Measurements from ENCODE around the gene FOSB.

FOSB gene

DNA sequence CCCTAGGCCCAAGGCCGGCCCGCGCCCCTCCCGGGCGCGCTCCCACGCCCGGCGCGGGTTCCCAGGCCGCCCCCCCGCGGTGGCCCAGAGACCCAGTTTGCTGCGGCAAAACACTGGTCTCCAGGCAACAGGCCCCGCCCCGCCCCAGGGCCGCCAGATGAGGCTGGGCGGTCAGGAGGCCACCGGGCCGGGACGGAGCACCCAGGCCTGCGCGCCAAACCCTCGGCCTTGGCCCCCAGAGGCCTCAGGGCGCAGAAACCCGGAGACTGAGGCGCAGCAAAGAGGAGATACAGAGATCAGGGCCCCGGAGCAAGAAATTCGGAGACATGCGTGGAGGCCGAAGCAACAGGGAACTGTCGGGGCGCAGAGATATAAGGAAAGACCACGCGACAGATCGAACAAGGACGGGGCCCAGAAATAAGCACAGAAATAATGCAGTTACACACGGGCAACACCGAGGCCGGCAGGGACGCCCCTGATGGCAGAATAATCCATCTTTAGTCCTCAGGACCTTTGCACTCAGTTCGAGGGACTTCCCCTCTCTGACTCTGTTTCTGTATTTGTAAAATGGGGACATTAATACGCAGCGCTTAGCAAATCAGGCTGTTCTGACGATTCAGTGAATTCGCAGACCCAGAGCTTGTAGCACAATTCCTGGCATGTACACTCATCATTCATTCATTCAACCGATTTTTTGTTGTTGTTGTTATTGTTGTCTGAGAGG lies 23.3 kb upstream of the FOSB start:
- H2AFZ ChIP-seq (ENCODE audit: low read depth), result peak overlapping the region; percentile 74; the same call in 1 of the 2 replicates

DNA sequence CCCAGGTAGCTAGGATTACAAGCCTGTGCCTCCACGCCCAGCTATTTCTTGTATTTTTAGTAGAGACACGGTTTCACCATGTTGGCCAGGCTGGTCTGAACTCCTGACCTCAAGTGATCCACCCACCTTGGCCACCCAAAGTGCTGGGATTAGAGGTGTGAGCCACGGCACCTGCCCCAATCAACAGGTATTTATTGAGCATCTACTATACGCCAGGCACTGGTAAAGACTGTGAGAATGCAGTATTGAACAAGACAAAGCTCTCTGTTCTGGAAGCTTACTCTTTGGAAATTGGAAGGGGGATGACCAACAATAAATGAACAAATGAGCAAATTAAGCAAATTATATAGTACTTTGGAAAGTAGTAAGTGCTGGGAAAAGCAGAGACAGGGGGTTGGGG lies 22.7 kb upstream of the FOSB start:
- H3K79me2 ChIP-seq (ENCODE audit: insufficient read depth, low read depth), result no peaks in the 10 kb centered on the region
- H4K20me1 ChIP-seq (ENCODE audit: insufficient read depth), result no peaks in the 10 kb centered on the region
- peaks cover 51% of the 10 kb centered on the region for H3K4me1 ChIP-seq (ENCODE audit: low read depth, poor library complexity, severe bottlenecking)
- no peak overlapping the region for H2AFZ ChIP-seq (ENCODE audit: low read depth)
- no peak overlapping the region for H3K4me2 ChIP-seq
- TF ChIP-seq, protein P1, sequence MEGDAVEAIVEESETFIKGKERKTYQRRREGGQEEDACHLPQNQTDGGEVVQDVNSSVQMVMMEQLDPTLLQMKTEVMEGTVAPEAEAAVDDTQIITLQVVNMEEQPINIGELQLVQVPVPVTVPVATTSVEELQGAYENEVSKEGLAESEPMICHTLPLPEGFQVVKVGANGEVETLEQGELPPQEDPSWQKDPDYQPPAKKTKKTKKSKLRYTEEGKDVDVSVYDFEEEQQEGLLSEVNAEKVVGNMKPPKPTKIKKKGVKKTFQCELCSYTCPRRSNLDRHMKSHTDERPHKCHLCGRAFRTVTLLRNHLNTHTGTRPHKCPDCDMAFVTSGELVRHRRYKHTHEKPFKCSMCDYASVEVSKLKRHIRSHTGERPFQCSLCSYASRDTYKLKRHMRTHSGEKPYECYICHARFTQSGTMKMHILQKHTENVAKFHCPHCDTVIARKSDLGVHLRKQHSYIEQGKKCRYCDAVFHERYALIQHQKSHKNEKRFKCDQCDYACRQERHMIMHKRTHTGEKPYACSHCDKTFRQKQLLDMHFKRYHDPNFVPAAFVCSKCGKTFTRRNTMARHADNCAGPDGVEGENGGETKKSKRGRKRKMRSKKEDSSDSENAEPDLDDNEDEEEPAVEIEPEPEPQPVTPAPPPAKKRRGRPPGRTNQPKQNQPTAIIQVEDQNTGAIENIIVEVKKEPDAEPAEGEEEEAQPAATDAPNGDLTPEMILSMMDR (conservative IDR thresholded peaks at IDR 0.05; ENCODE audit: low read depth, low read length), result no peak
- no peak overlapping the region for H3K4me3 ChIP-seq (IDR thresholded peaks at IDR 0.05; ENCODE audit: insufficient read depth, low read depth, low read length)
- H3K27ac ChIP-seq, result no peak overlapping the region; the same call in 1 of the 2 replicates
- no peaks in the 10 kb centered on the region for H3K27me3 ChIP-seq (ENCODE audit: insufficient read depth, low read depth)
- H3K9ac ChIP-seq, result no peak overlapping the region; the same call in 1 of the 2 replicates
- no peaks in the 10 kb centered on the region for H3K36me3 ChIP-seq (ENCODE audit: insufficient read depth)

More for the DNA sequence above, 23.3 kb upstream of the FOSB start:
- TF ChIP-seq, protein P1 (conservative IDR thresholded peaks at IDR 0.05; ENCODE audit: low read depth, low read length), result no peak
- Histone ChIP-seq H3K79me2 (ENCODE audit: insufficient read depth, low read depth) (no peaks in the 10 kb centered on the region), H3K4me1 (ENCODE audit: low read depth, poor library complexity, severe bottlenecking) (peaks cover 48% of the 10 kb centered on the region), H3K27me3 (ENCODE audit: insufficient read depth, low read depth) (no peaks in the 10 kb centered on the region), H4K20me1 (ENCODE audit: insufficient read depth) (no peaks in the 10 kb centered on the region), H3K4me3 (IDR thresholded peaks at IDR 0.05; ENCODE audit: insufficient read depth, low read depth, low read length) (no peak overlapping the region), H3K36me3 (ENCODE audit: insufficient read depth) (no peaks in the 10 kb centered on the region), H3K4me2 (peak overlapping the region; percentile 99), H3K9ac (peak overlapping the region; percentile 61; the same call in 1 of the 2 replicates), H3K27ac (peak overlapping the region; percentile 69)

DNA sequence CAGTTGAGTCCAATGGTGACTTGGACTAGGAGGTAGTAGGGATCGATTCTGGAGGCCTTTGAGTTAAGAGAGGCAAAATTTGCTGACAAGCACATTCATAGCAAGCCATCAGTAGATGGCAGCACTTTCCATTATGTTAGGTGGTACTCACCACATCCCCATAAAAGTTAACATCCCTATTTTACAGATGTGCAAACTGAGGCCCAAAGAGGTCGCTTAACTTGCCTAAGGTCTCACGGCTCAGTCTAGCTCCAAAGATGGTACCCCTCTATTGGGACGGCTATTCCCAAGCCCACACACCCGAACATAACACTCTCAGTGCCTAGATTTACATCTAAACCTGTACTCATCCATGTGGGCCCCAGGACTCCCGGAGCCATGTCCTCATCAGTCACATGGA lies 21.5 kb upstream of the FOSB start:
- H3K79me2 ChIP-seq (ENCODE audit: insufficient read depth, low read depth), result no peaks in the 10 kb centered on the region
- no peak overlapping the region for H3K4me3 ChIP-seq (IDR thresholded peaks at IDR 0.05; ENCODE audit: insufficient read depth, low read depth, low read length)
- H3K27ac ChIP-seq, result no peak overlapping the region
- no peaks in the 10 kb centered on the region for H3K27me3 ChIP-seq (ENCODE audit: insufficient read depth, low read depth)
- no peak overlapping the region for H2AFZ ChIP-seq (ENCODE audit: low read depth)
- TF ChIP-seq, protein P1 (conservative IDR thresholded peaks at IDR 0.05; ENCODE audit: low read depth, low read length), result peak; percentile 23; the same call in 1 of the 2 replicates
- H3K36me3 ChIP-seq (ENCODE audit: insufficient read depth), result no peaks in the 10 kb centered on the region
- no peaks in the 10 kb centered on the region for H4K20me1 ChIP-seq (ENCODE audit: insufficient read depth)
- H3K9ac ChIP-seq, result no peak overlapping the region
- H3K4me2 ChIP-seq, result no peak overlapping the region
- H3K4me1 ChIP-seq (ENCODE audit: low read depth, poor library complexity, severe bottlenecking), result peaks cover 43% of the 10 kb centered on the region

DNA sequence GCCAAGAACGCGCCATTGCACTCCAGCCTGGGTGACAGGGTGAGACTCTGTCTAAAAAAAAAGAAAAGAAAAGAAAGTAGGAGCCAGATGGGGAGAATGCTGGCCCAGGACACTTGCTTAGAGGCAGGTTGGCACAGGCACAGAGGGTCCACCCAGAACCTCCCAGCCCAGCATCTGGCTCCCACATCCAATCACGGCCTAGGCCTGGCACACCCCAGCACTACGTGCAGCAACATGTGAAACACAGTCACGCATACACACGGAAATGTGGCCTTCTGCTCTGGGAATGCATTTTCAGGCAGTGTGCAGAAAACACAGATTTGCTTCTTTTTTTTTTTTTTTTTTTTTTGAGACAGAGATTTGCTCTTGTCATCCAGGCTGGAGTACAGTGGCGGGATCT lies 20.9 kb upstream of the FOSB start:
- Histone ChIP-seq H3K4me1 (ENCODE audit: low read depth, poor library complexity, severe bottlenecking) (peaks cover 49% of the 10 kb centered on the region), H3K9ac (no peak overlapping the region), H3K4me3 (IDR thresholded peaks at IDR 0.05; ENCODE audit: insufficient read depth, low read depth, low read length) (no peak overlapping the region), H3K4me2 (no peak overlapping the region), H2AFZ (ENCODE audit: low read depth) (no peak overlapping the region), H3K27me3 (ENCODE audit: insufficient read depth, low read depth) (no peaks in the 10 kb centered on the region), H3K79me2 (ENCODE audit: insufficient read depth, low read depth) (no peaks in the 10 kb centered on the region), H4K20me1 (ENCODE audit: insufficient read depth) (no peaks in the 10 kb centered on the region), H3K27ac (no peak overlapping the region), H3K36me3 (ENCODE audit: insufficient read depth) (no peaks in the 10 kb centered on the region)
- TF ChIP-seq, protein P1 (conservative IDR thresholded peaks at IDR 0.05; ENCODE audit: low read depth, low read length), result no peak
